H9 (cell line): Measurements from ENCODE around the gene POLR3C. TPM values are rescaled to one million over a fixed set of nuclear protein-coding genes. Genes with fewer than 3 reads are reported as not detected.
A peak's percentile ranks its signal among the peaks of the same experiment; 100 is the strongest.

Experiments
- DNase-seq: peaks from one replicate; pipeline ENCODE4 v3.0.0-alpha.2; 2017
- H2AFZ ChIP-seq: one replicate; pipeline ENCODE4 v1.6.1; 2013; ENCODE audit warnings: mild to moderate bottlenecking, low read length, control low read depth, moderate library complexity
- H2AK5ac ChIP-seq: 2 replicates; pipeline ENCODE4 v1.6.1; 2013; ENCODE audit warnings: low read length, control low read depth, mixed read lengths; ENCODE audit not compliant: insufficient read length
- H2BK120ac ChIP-seq: one replicate; pipeline ENCODE4 v1.6.1; 2013; ENCODE audit warnings: low read depth, mild to moderate bottlenecking, low read length, control low read depth, inconsistent platforms; ENCODE audit not compliant: poor library complexity, severe bottlenecking
- H2BK12ac ChIP-seq: 2 replicates; pipeline ENCODE4 v1.6.1; 2013; ENCODE audit warnings: low read length, control low read depth, mixed read lengths, low read depth; ENCODE audit not compliant: insufficient read length
- H2BK15ac ChIP-seq: 2 replicates; pipeline ENCODE4 v1.6.1; 2013; ENCODE audit warnings: low read depth, low read length, control low read depth
- H2BK20ac ChIP-seq: one replicate; pipeline ENCODE4 v1.6.1; 2013; ENCODE audit warnings: low read depth, mild to moderate bottlenecking, low read length, control low read depth, inconsistent platforms; ENCODE audit not compliant: poor library complexity, severe bottlenecking
- H2BK5ac ChIP-seq: 2 replicates; pipeline ENCODE4 v1.6.1; 2013; ENCODE audit warnings: low read length, control low read depth, mixed read lengths; ENCODE audit not compliant: insufficient read length
- H3K14ac ChIP-seq: 2 replicates; pipeline ENCODE4 v1.6.1; 2013; ENCODE audit warnings: low read length, control low read depth; ENCODE audit not compliant: insufficient read depth
- H3K18ac ChIP-seq: 2 replicates; pipeline ENCODE4 v1.6.1; 2013; ENCODE audit warnings: low read depth, mild to moderate bottlenecking, mixed read lengths, low read length, control low read depth; ENCODE audit not compliant: insufficient read length
- H3K23ac ChIP-seq: 2 replicates; pipeline ENCODE4 v1.6.1; 2013; ENCODE audit warnings: low read length, control low read depth, mixed read lengths, low read depth; ENCODE audit not compliant: insufficient read length
- H3K23me2 ChIP-seq: 2 replicates; pipeline ENCODE4 v1.6.1; 2013; ENCODE audit warnings: low read depth, mild to moderate bottlenecking, mixed read lengths, low read length, control low read depth; ENCODE audit not compliant: insufficient read length, poor library complexity, severe bottlenecking
- H3K27ac ChIP-seq: 2 replicates; pipeline ENCODE4 v1.5.1; 2013; ENCODE audit warnings: low read length, control low read depth, mixed read lengths, low read depth; ENCODE audit not compliant: insufficient read length
- H3K27me3 ChIP-seq: 2 replicates; pipeline ENCODE4 v1.6.1; 2013; ENCODE audit warnings: low read length, control low read depth, inconsistent platforms; ENCODE audit not compliant: insufficient read depth
- H3K4ac ChIP-seq: 2 replicates; pipeline ENCODE4 v1.6.1; 2013; ENCODE audit warnings: low read depth, mild to moderate bottlenecking, control low read depth, inconsistent platforms, low read length, moderate library complexity
- H3K4me1 ChIP-seq: 2 replicates; pipeline ENCODE4 v1.6.1; 2013; ENCODE audit warnings: low read length, control low read depth, inconsistent platforms; ENCODE audit not compliant: insufficient read depth
- H3K4me2 ChIP-seq: 2 replicates; pipeline ENCODE4 v1.6.1; 2013; ENCODE audit warnings: low read length, control low read depth, mixed read lengths; ENCODE audit not compliant: insufficient read length, insufficient read depth
- H3K56ac ChIP-seq: 2 replicates; pipeline ENCODE4 v1.6.1; 2013; ENCODE audit warnings: low read depth, mild to moderate bottlenecking, mixed read lengths, low read length, control low read depth; ENCODE audit not compliant: insufficient read length
- H3K79me1 ChIP-seq: 2 replicates; pipeline ENCODE4 v1.6.1; 2013; ENCODE audit warnings: low read depth, mild to moderate bottlenecking, moderate library complexity, low read length, control low read depth, inconsistent platforms; ENCODE audit not compliant: insufficient read depth, poor library complexity, severe bottlenecking
- H3K79me2 ChIP-seq: 2 replicates; pipeline ENCODE4 v1.6.1; 2013; ENCODE audit warnings: low read length, control low read depth, inconsistent platforms; ENCODE audit not compliant: insufficient read depth
- H3K9ac ChIP-seq: 2 replicates; pipeline ENCODE4 v1.6.1; 2013; ENCODE audit warnings: low read length, control low read depth, mixed read lengths; ENCODE audit not compliant: insufficient read length; ENCODE audit errors: extremely low read depth
- H3K9me3 ChIP-seq: one replicate; pipeline ENCODE4 v1.6.1; 2013; ENCODE audit warnings: low read depth, low read length, inconsistent platforms; ENCODE audit not compliant: control insufficient read depth
- H3T11ph ChIP-seq: one replicate; pipeline ENCODE4 v1.6.1; 2013; ENCODE audit warnings: mild to moderate bottlenecking, low read length, control low read depth, inconsistent platforms
- H4K20me1 ChIP-seq: one replicate; pipeline ENCODE4 v1.6.1; 2013; ENCODE audit not compliant: control insufficient read depth, insufficient read length, insufficient read depth
- H4K5ac ChIP-seq: 2 replicates; pipeline ENCODE4 v1.6.1; 2013; ENCODE audit warnings: low read depth, mild to moderate bottlenecking, mixed read lengths, low read length, control low read depth; ENCODE audit not compliant: insufficient read length
- H4K8ac ChIP-seq: replicated peaks from 2 replicates; pipeline ENCODE4 v1.6.1; 2013; ENCODE audit warnings: low read length, control low read depth, mixed read lengths, low read depth; ENCODE audit not compliant: insufficient read length
- H4K91ac ChIP-seq: 2 replicates; pipeline ENCODE4 v1.6.1; 2013; ENCODE audit warnings: low read depth, mild to moderate bottlenecking, moderate library complexity, mixed read lengths, low read length, control low read depth; ENCODE audit not compliant: insufficient read length
- H3K27ac Mint-ChIP-seq, 3 experiments: 2 replicates in 2 of 3; 3 replicates in 1 of 3; pipeline ENCODE4 v1.8.0; 2020 to 2021; ENCODE audit warnings: mixed read lengths in 3 of 3, mild to moderate bottlenecking in 1 of 3, moderate library complexity in 1 of 3
- H3K27me3 Mint-ChIP-seq: 2 replicates; pipeline ENCODE4 v1.8.0; 2021; ENCODE audit warnings: low read depth, mild to moderate bottlenecking, moderate library complexity, mixed read lengths
- H3K36me3 Mint-ChIP-seq, 3 experiments: 2 replicates in 2 of 3; 3 replicates in 1 of 3; pipeline ENCODE4 v1.8.0; 2020 to 2021; ENCODE audit warnings: low read depth in 3 of 3, mixed read lengths in 3 of 3; ENCODE audit not compliant: insufficient read depth in 1 of 3
- H3K4me1 Mint-ChIP-seq, 2 experiments: 2 replicates each; pipeline ENCODE4 v1.8.0; 2020; ENCODE audit warnings: mixed read lengths in 2 of 2
- H3K4me3 Mint-ChIP-seq, 2 experiments: 2 replicates in 1 of 2; 3 replicates in 1 of 2; pipeline ENCODE4 v1.8.0; 2020 to 2021; ENCODE audit warnings: mild to moderate bottlenecking in 2 of 2, mixed read lengths in 2 of 2, moderate library complexity in 1 of 2
- H3K9me3 Mint-ChIP-seq, 2 experiments: 2 replicates in 1 of 2; 3 replicates in 1 of 2; pipeline ENCODE4 v1.8.0; 2020; ENCODE audit warnings: mild to moderate bottlenecking in 2 of 2, mixed read lengths in 2 of 2, moderate library complexity in 1 of 2
- CTCF ChIP-seq: fragments of 200-600 bp; sonication (generic); conservative IDR thresholded peaks from 3 replicates; pipeline ENCODE4 v1.8.0; 2021; ENCODE audit warnings: antibody characterized with exemption, mild to moderate bottlenecking
- WGBS: extraction: QIAGEN DNeasy Blood & Tissue Kit; methylation state at CpG from one replicate; pipeline ENCODE4 v1.1.7; 2013; ENCODE audit warnings: missing lambda C conversion rate, low lambda C conversion rate, mixed read lengths; ENCODE audit not compliant: insufficient read length; ENCODE audit errors: extremely low coverage; 5-methylcytosine and 5-hydroxymethylcytosine counted together
- long read RNA-seq: library from polyadenylated mRNA; unstranded; transcript quantifications from one replicate; pipeline ENCODE4 v2.0.0, GENCODE V29; 2020
- total RNA-seq: library from RNA; stranded (reverse); gene quantifications from 2 replicates; pipeline ENCODE4 v1.2.1, GENCODE V29; 2021

POLR3C gene
- 33.4 and 37.2 TPM in 2 replicates for total RNA-seq
- long read RNA-seq, transcript POLR3C-201 (15 exons, 1,851 nt) = major isoform, 204 of 349 reads
- long read RNA-seq, partial matches to known transcripts = 42 of 349 reads
- long read RNA-seq, other reads (novel, unspliced or antisense) = 101 of 349 reads

- Histone ChIP-seq H3K27me3 (no peaks in the 10 kb centered on the region), H3K56ac (peak within 1 kb of the TSS; percentile 29), H3K18ac (peak within 1 kb of the TSS; percentile 93), H3K79me2 (peaks cover 3% of the 10 kb centered on the region; the same call in 1 of the 2 replicates), H4K91ac (no peak within 1 kb of the TSS), H3K27ac (peak within 1 kb of the TSS; percentile 40), H3K4ac (no peak within 1 kb of the TSS), H4K8ac (peak within 1 kb of the TSS; percentile 96), H3K14ac (peak within 1 kb of the TSS; percentile 95), H3K4me2 (peak within 1 kb of the TSS; percentile 81), H3K9me3 (no peaks in the 10 kb centered on the region), H3K79me1 (peaks cover 3% of the 10 kb centered on the region), H3T11ph (no peak within 1 kb of the TSS), H2AFZ (peak within 1 kb of the TSS; percentile 24), H2BK12ac (no peak within 1 kb of the TSS), H3K4me1 (no peaks in the 10 kb centered on the region), H2BK120ac (no peak within 1 kb of the TSS), H3K23ac (no peak within 1 kb of the TSS), H4K20me1 (no peaks in the 10 kb centered on the region), H2BK20ac (no peak within 1 kb of the TSS), H2BK5ac (peak within 1 kb of the TSS; percentile 70), H3K23me2 (peaks cover 7% of the 10 kb centered on the region), H3K9ac (peak within 1 kb of the TSS; percentile 97), H2AK5ac (no peak within 1 kb of the TSS), H4K5ac (peak within 1 kb of the TSS; percentile 29), H2BK15ac (no peak within 1 kb of the TSS)
- TF ChIP-seq CTCF = no peak
- Mint-ChIP-seq H3K36me3 (peaks cover 22 to 34% (median 33%) of the 10 kb centered on the region in 3 experiments), H3K4me1 (peaks cover 7% of the 10 kb centered on the region in 2 experiments; a peak in 3 of 4 replicates), H3K4me3 (peak within 1 kb of the TSS; percentile 98 to 99), H3K9me3 (no peaks in the 10 kb centered on the region; a peak in 1 of 5 replicates), H3K27ac (peak within 1 kb of the TSS; percentile 99), H3K27me3 (peaks cover 4% of the 10 kb centered on the region)
- WGBS = no CpG with 5 or more reads among the region's 89 CpGs
- DNase-seq = peak; percentile 91
Observed at GRCh38 chr1:145823565-145824498, at the start of gene POLR3C, which contains the start of gene RNF115. POLR3C (plus strand) TSS chr1:145824200; CDS start chr1:145825777, 1,577 bp downstream. RNF115 (minus strand) TSS chr1:145824095; CDS start chr1:145823873, 222 bp downstream.
